Cardiac fibroblast (primary cell): ENCODE results near the gene TRIM31.
A peak's percentile ranks its signal among the peaks of the same experiment; 100 is the strongest.

Experiments used
- DNase-seq, 2 donors: peaks; one replicate each; pipeline versions ENCODE4 v3.0.0 to v3.0.0-alpha.2; 2010; ENCODE audit warnings: low read depth in 2 of 2
- H3K4me3 ChIP-seq, 2 donors: replicated peaks in 1 of 2; 1 replicate in 1 of 2; 2 replicates in 1 of 2; pipeline ENCODE4 v1.5.1; 2011; ENCODE audit warnings: low read depth in 2 of 2, low read length in 2 of 2, mild to moderate bottlenecking in 2 of 2, moderate library complexity in 1 of 2
- TF ChIP-seq, protein P1 (sequence below): IDR thresholded peaks from one replicate; pipeline ENCODE4 v1.5.1; 2011; ENCODE audit warnings: low read depth, mild to moderate bottlenecking, low read length, inconsistent platforms

Gene TRIM31

DNA sequence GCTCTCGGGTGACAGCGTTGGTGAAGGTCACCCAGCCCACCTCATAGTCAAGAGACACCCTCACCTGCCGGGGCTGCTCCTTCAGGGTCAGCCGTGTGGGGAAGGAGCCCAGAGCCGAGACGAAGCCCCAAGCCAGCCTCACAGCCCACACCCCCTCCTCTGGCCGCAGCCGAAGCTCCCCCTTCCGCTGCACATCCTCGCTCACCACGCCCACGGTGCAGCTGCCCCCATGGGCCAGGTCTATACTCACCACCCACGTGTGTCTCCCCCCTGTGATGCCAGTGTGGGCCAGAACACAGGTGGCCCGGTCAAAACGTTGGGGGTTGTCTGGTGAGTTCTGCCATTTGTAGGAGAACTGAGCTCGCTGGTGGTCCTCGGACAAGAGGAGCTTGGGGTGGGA, 41.2 kb upstream of the TRIM31 start:
- H3K4me3 ChIP-seq: no peak overlapping the region
- no peak for DNase-seq
- TF ChIP-seq, protein P1, sequence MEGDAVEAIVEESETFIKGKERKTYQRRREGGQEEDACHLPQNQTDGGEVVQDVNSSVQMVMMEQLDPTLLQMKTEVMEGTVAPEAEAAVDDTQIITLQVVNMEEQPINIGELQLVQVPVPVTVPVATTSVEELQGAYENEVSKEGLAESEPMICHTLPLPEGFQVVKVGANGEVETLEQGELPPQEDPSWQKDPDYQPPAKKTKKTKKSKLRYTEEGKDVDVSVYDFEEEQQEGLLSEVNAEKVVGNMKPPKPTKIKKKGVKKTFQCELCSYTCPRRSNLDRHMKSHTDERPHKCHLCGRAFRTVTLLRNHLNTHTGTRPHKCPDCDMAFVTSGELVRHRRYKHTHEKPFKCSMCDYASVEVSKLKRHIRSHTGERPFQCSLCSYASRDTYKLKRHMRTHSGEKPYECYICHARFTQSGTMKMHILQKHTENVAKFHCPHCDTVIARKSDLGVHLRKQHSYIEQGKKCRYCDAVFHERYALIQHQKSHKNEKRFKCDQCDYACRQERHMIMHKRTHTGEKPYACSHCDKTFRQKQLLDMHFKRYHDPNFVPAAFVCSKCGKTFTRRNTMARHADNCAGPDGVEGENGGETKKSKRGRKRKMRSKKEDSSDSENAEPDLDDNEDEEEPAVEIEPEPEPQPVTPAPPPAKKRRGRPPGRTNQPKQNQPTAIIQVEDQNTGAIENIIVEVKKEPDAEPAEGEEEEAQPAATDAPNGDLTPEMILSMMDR: no peak

DNA sequence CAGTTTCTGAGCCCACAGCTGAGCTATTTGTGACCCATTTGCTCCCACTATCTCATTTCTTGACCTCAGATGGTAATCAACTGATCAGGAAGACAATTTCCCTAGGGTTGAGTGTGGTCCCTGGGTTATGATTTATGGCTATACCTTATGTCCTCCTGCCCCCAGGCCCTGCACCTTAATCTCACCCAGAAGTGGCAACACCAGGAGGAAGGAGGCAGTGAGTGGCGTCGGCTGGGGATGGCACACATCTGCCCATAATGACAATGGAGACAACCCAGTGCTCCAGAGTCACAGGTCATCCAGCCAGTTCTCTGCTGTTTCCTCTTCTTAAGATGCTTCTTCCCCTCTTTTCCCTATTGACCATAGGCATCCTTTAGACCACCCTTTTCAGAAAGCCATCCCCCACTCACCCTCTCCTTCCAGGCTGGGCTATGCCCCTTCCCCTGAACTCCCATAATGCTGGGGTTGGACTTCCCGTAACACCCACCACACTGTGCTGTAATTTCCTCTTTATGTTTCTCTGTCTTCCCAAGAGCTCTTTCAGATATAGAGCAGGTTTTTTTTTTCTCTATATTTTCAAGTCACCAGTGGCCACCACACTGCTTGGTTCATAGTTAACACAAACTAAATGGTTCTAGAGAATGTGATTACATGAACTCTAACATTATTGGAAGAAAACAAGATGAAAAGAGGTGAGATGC, 40.2 kb upstream of the TRIM31 start:
- no peak for DNase-seq

DNA sequence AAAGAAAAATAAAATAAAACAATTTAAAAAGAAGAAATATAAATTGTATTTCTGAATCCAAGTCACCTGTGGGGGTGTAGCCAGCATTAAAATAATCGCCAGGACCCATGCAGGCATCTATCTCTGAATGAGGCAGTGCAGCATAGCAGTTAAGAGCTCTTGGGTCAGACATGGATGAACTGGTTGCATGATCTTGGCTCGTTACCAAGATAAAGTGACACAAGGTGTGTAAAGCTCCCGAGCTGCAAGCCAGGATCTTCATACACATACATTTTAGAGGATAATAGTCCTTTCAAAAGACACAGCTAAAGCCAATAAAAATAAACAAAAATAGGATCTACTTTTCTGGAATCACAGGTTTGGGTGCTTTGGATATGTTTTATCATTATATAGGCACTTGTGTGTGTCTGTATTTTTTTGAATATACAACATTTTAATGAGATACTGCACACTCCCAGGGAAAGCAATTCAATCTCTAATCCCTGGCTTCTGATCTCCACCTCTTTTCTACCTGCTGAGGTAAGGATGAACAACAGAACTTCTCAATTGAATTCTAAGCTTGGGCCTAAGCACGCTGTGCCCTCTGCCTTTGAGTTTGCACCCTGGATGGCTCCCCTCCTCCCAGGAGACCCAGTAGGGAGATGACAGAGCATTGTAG, 39.3 kb upstream of the TRIM31 start:
- H3K4me3 ChIP-seq: no peak overlapping the region
- DNase-seq: no peak
- TF ChIP-seq, protein P1: no peak

More for the DNA sequence above, 40.2 kb upstream of the TRIM31 start:
- H3K4me3 ChIP-seq: no peak overlapping the region
- TF ChIP-seq, protein P1: no peak

DNA sequence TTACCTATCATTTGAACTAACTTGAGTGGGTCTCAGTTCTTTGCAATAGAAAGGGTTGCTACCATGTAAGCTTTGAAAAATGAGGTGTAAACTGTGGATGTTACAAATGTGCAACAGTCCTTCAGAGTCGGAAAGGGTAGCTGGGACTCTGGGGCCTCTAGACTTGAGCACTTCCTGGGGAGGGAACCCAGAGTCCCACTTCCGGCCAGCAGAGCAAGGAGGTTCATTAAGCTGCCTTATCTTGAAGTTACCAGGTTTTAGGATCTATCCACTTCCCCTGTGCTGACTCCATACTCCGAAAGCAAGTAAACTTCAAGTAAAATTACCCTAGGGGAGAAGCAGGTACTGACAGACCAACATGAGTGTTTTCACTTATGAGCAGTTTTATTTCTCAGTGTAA, 38.7 kb upstream of the TRIM31 start:
- TF ChIP-seq, protein P1: no peak
- no peak overlapping the region for H3K4me3 ChIP-seq
- DNase-seq: no peak

DNA sequence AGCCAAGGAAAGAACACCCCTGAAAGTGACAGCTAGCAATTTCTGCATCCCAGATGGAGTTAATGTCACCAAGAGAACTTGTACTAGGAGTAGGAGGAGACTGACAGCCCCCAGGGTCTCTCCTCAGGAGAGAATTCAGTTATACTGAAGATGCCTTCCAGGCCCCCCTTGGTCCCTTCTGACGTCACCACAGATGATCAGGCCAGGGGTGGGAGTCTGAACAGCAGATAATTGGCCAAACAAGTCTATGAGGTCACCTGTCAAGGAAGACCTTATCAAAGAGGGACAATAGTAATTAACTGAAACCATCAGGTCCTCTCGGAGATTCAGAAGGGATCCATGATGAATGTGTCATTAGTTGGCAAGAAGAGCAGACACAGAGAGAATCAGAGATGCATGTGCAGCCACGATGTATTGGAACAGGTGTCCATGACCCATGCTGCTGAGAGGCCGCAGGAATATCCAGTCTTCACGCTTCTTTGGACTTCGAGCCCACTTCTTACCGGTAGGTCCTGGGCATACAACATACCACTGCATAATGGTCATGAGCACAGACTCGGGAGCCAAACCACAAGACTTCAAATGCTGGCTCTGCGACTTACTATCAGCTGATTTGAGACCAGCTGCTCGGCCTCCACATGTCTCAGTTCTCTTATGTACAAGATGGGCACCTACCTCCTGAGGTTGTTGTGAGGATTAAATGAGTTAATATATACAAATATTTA, 37.9 kb upstream of the TRIM31 start:
- TF ChIP-seq, protein P1: no peak
- H3K4me3 ChIP-seq: no peak overlapping the region
- DNase-seq: peak in 1 of 2 donors; percentile 15

DNA sequence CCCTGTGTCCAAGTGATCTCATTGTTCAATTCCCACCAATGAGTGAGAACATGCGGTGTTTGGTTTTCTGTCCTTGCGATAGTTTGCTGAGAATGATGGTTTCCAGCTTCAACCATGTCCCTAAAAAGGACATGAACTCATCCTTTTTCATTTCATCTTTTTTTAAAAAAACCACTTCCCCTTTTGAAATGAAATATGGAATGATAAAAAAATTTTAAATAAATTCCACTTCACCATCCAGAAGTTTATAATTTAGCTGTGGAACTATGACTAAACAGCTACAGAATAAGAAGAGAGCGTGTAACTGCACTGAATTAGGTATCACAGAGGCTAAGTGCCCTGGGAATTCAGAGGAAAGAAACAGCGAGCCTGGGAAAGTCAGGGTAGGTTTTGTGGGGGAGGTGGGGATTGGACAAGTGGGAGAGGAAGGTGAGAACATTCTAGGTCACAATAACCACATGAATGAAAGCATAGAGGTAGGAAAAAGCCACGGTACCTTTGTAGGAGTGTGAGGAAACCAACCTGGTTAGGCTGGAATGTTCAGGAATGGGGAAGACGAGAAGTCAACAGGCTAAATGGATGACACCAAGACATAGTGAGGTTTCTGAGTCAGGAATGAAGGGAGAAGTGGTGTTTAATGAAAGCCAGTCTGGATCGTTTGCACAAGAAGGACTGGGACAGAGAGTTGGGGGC, 37.1 kb upstream of the TRIM31 start:
- no peak for DNase-seq
- TF ChIP-seq, protein P1: no peak
- no peak overlapping the region for H3K4me3 ChIP-seq
